OCI-LY7 (cell line): Measurements from ENCODE around the gene ARMH2. TPM values are rescaled to one million over a fixed set of nuclear protein-coding genes. Genes with fewer than 3 reads are reported as not detected.
"Not testable (repeated sequence)": the region's sequence is repeated elsewhere in the genome, so short reads cannot be mapped to it uniquely, and the experiment has no call there.

Source experiments
- BruUV-seq: library from RNA; stranded (reverse); fragments of 400-500 nt; replicated peaks from 2 replicates; lab custom pipeline; 2021; lab: Mats Ljungman, UMichigan
- CTCF ChIA-PET: fragments of 300-600 bp; sonication (Branson Sonifier 250); formaldehyde crosslinking; loops from one replicate; lab custom pipeline; 2022; ENCODE audit warnings: antibody characterized with exemption; ENCODE audit not compliant: unreplicated experiment; lab: Charles Lee
- POLR2A ChIA-PET: fragments of 300-600 bp; sonication (Branson Sonifier 250); formaldehyde crosslinking; loops from one replicate; lab custom pipeline; 2022; ENCODE audit warnings: antibody characterized with exemption; lab: Charles Lee
- DNase-seq: peaks from one replicate; pipeline ENCODE4 v3.0.0-alpha.2; 2015; ENCODE audit warnings: low spot score
- H2AFZ ChIP-seq: fragments of 200-600 bp; sonication (generic), shearing (Covaris generic); 2 replicates; pipeline ENCODE4 v1.6.1; 2014; ENCODE audit warnings: mild to moderate bottlenecking, antibody characterized with exemption, low read length, moderate library complexity
- H3K27ac ChIP-seq: fragments of 200-600 bp; sonication (generic); 2 replicates; pipeline ENCODE4 v1.5.1; 2014; ENCODE audit warnings: mixed run types, low read depth, mild to moderate bottlenecking, moderate library complexity, low read length, inconsistent platforms; ENCODE audit not compliant: poor library complexity, severe bottlenecking
- H3K36me3 ChIP-seq: fragments of 200-600 bp; sonication (generic); 2 replicates; pipeline ENCODE4 v1.6.1; 2014; ENCODE audit warnings: mild to moderate bottlenecking, antibody characterized with exemption, low read length, moderate library complexity, mixed read lengths; ENCODE audit not compliant: insufficient read depth
- H3K4me1 ChIP-seq: fragments of 200-600 bp; sonication (generic); 2 replicates; pipeline ENCODE4 v1.5.1; 2014; ENCODE audit warnings: mild to moderate bottlenecking, low read length; ENCODE audit not compliant: insufficient read depth, poor library complexity, severe bottlenecking
- H3K4me2 ChIP-seq: fragments of 200-600 bp; sonication (generic); 2 replicates; pipeline ENCODE4 v1.6.1; 2014; ENCODE audit warnings: mild to moderate bottlenecking, low read length
- H3K4me3 ChIP-seq: fragments of 200-600 bp; sonication (generic); 2 replicates; pipeline ENCODE4 v1.5.1; 2014; ENCODE audit warnings: mild to moderate bottlenecking, low read depth, low read length; ENCODE audit not compliant: poor library complexity, severe bottlenecking
- H3K79me2 ChIP-seq: fragments of 200-600 bp; sonication (generic); 2 replicates; pipeline ENCODE4 v1.6.1; 2016; ENCODE audit warnings: low read depth, mild to moderate bottlenecking, low read length, moderate library complexity, mixed read lengths; ENCODE audit not compliant: insufficient read depth
- H3K9me2 ChIP-seq: fragments of 200-600 bp; sonication (generic); 2 replicates; pipeline ENCODE4 v1.6.1; 2016; ENCODE audit warnings: mild to moderate bottlenecking, low read length, mixed read lengths; ENCODE audit not compliant: insufficient read depth
- H3K9me3 ChIP-seq: fragments of 200-600 bp; sonication (generic); 2 replicates; pipeline ENCODE4 v1.6.1; 2014; ENCODE audit warnings: mild to moderate bottlenecking, mixed run types, low read length, mixed read lengths
- H4K20me1 ChIP-seq: fragments of 200-600 bp; sonication (generic); 2 replicates; pipeline ENCODE4 v1.6.1; 2014; ENCODE audit warnings: mild to moderate bottlenecking, antibody characterized with exemption, low read length, moderate library complexity, mixed read lengths; ENCODE audit not compliant: insufficient read depth
- CTCF ChIP-seq: fragments of 200-600 bp; sonication (generic); conservative IDR thresholded peaks from 2 replicates; pipeline ENCODE4 v1.5.1; 2014; ENCODE audit warnings: mild to moderate bottlenecking, antibody characterized with exemption, low read length, moderate library complexity, mixed read lengths
- EZH2phosphoT487 ChIP-seq: fragments of 200-600 bp; sonication (generic); IDR thresholded peaks from 2 replicates; pipeline ENCODE4 v1.6.1; 2018; ENCODE audit warnings: low read depth, borderline replicate concordance, mild to moderate bottlenecking, mixed run types, antibody characterized with exemption, low read length, moderate library complexity, mixed read lengths
- intact Hi-C: fragments of 100-400 bp; cut with micrococcal nuclease; formaldehyde crosslinking; loops from one replicate; pipeline ENCODE4 v1.10.0; 2022; ENCODE audit not compliant: unreplicated experiment
- total RNA-seq, 2 experiments: library from RNA; depleted of rRNA in 1 of 2; stranded (reverse); fragments of >200 nt in 1 of 2; shearing (Covaris generic) in 1 of 2; gene quantifications; 2 replicates each; pipeline ENCODE4 v1.2.3, GENCODE V29; 2014 to 2022

Gene ARMH2
- total RNA-seq, 2 experiments from 2014 or later, result not detected

GRCh38 chr6:24766680-24767462 lies 31.8 kb downstream of the ARMH2 start:
- Histone ChIP-seq H3K79me2 (no peaks in the 10 kb centered on the region), H3K9me2 (no peaks in the 10 kb centered on the region), H3K4me3 (no peak overlapping the region), H3K27ac (no peak overlapping the region), H2AFZ (peak overlapping the region; percentile 38; the same call in 1 of the 2 replicates), H3K4me2 (no peak overlapping the region; the same call in 1 of the 2 replicates), H4K20me1 (no peaks in the 10 kb centered on the region), H3K9me3 (no peaks in the 10 kb centered on the region), H3K36me3 (no peaks in the 10 kb centered on the region), H3K4me1 (peaks cover 4% of the 10 kb centered on the region)
- peak; percentile 64 for DNase-seq
- TF ChIP-seq EZH2phosphoT487 (no peak), CTCF (peak; percentile 91)
- BruUV-seq, result no TSS peak
- CTCF ChIA-PET, result no interaction called here
- intact Hi-C loops, result loop anchor here (1.0 kb wide), 2 partner anchors 71 to 184 kb away; no protein-coding TSS in a partner anchor
- POLR2A ChIA-PET, result interaction anchor here (0.7 kb wide), 2 partner anchors 80 to 123 kb away, joined by 3 to 4 read pairs; no protein-coding TSS in a partner anchor

GRCh38 chr6:24765968-24766367 lies 32.7 kb downstream of the ARMH2 start:
- H4K20me1 ChIP-seq, POLR2A ChIA-PET, H3K9me3 ChIP-seq, H3K4me3 ChIP-seq, H2AFZ ChIP-seq, H3K4me2 ChIP-seq, H3K36me3 ChIP-seq, H3K79me2 ChIP-seq, H3K9me2 ChIP-seq, H3K27ac ChIP-seq, BruUV-seq, CTCF ChIA-PET, DNase-seq: not testable (repeated sequence)
- peaks cover 11% of the 10 kb centered on the region for H3K4me1 ChIP-seq
- intact Hi-C loops, result loop anchor here (1.0 kb wide), 2 partner anchors 70 to 183 kb away; no protein-coding TSS in a partner anchor

GRCh38 chr6:24764833-24765828 lies 33.6 kb downstream of the ARMH2 start:
- H3K36me3 ChIP-seq, BruUV-seq, H3K4me3 ChIP-seq, intact Hi-C loops, H3K79me2 ChIP-seq, CTCF ChIA-PET, DNase-seq, H2AFZ ChIP-seq, H3K9me3 ChIP-seq, H3K9me2 ChIP-seq, H3K27ac ChIP-seq, H3K4me2 ChIP-seq, H4K20me1 ChIP-seq: not testable (repeated sequence)
- peaks cover 11% of the 10 kb centered on the region for H3K4me1 ChIP-seq
- POLR2A ChIA-PET, result interaction anchor here (1.9 kb wide), 1 partner anchor 181 kb away, joined by 8 read pairs; no protein-coding TSS in a partner anchor
